SH-SY5Y (cell line): ENCODE results near the gene MICAL3.

Experiments
- GATA2 ChIP-seq: IDR thresholded peaks from 2 replicates; pipeline ENCODE4 v1.6.1; 2011; ENCODE audit warnings: mild to moderate bottlenecking, low read depth, low read length
- GATA3 ChIP-seq: IDR thresholded peaks from 2 replicates; pipeline ENCODE4 v1.6.1; 2011; ENCODE audit warnings: low read depth, mild to moderate bottlenecking, low read length, moderate library complexity

- TF ChIP-seq GATA3 (no peak), GATA2 (no peak)
Measured at GRCh38 chr22:18059991-18060390, 35.6 kb upstream of the MICAL3 start.
